H1 (cell line): Measurements from ENCODE around the gene DYNLT2B. TPM values are rescaled to one million over a fixed set of nuclear protein-coding genes. Genes with fewer than 3 reads are reported as not detected.
"Not testable (repeated sequence)": the region's sequence is repeated elsewhere in the genome, so short reads cannot be mapped to it uniquely, and the experiment has no call there.

ENCODE experiments used
- CTCF ChIA-PET: fragments of 300-600 bp; sonication (Branson Sonifier 250); formaldehyde crosslinking; loops from one replicate; lab custom pipeline; 2021; ENCODE audit not compliant: partially characterized antibody; lab: Charles Lee
- POLR2A ChIA-PET: fragments of 300-600 bp; sonication (Branson Sonifier 250); formaldehyde crosslinking; loops from one replicate; lab custom pipeline; 2021; ENCODE audit warnings: inconsistent platforms; ENCODE audit not compliant: partially characterized antibody; lab: Charles Lee
- DNase-seq, 2 experiments: peaks; one replicate each; pipeline versions ENCODE4 v3.0.0 to v3.0.0-alpha.2; 2010 to 2022; ENCODE audit warnings: low spot score in 2 of 2, low read depth in 1 of 2, mixed read lengths in 1 of 2
- FAIRE-seq: peaks from 2 replicates; lab custom pipeline; 2011; peaks lifted over from hg19 to GRCh38; lab: Jason Lieb, UNC
- H2AFZ ChIP-seq: 2 replicates; pipeline ENCODE4 v1.8.1; 2012; ENCODE audit warnings: low read length, inconsistent platforms
- H2AK5ac ChIP-seq: 2 replicates; pipeline ENCODE4 v1.6.1; 2013; ENCODE audit warnings: low read depth, low read length
- H2BK120ac ChIP-seq: replicated peaks from 2 replicates; pipeline ENCODE3; 2013; ENCODE audit warnings: low read depth, low read length, inconsistent platforms
- H2BK12ac ChIP-seq: 2 replicates; pipeline ENCODE4 v1.6.1; 2013; ENCODE audit warnings: low read depth, low read length
- H2BK15ac ChIP-seq: 2 replicates; pipeline ENCODE4 v1.6.1; 2013; ENCODE audit warnings: low read length
- H2BK20ac ChIP-seq: 2 replicates; pipeline ENCODE4 v1.6.1; 2013; ENCODE audit warnings: low read length
- H2BK5ac ChIP-seq: 2 replicates; pipeline ENCODE4 v1.6.1; 2013; ENCODE audit warnings: low read depth, low read length
- H3K14ac ChIP-seq: 2 replicates; pipeline ENCODE4 v1.6.1; 2013; ENCODE audit warnings: inconsistent platforms; ENCODE audit not compliant: insufficient read length
- H3K18ac ChIP-seq: 2 replicates; pipeline ENCODE4 v1.6.1; 2013; ENCODE audit warnings: low read length; ENCODE audit errors: extremely low read depth
- H3K23ac ChIP-seq: 2 replicates; pipeline ENCODE4 v1.6.1; 2013; ENCODE audit warnings: inconsistent platforms; ENCODE audit not compliant: insufficient read length
- H3K23me2 ChIP-seq: 2 replicates; pipeline ENCODE4 v1.6.1; 2013; ENCODE audit warnings: low read depth, low read length
- H3K27ac ChIP-seq: 2 replicates; pipeline ENCODE4 v1.6.1; 2011; ENCODE audit warnings: low read depth, low read length, inconsistent platforms
- H3K27me3 ChIP-seq, 4 experiments: replicated peaks in 1 of 4; 1 replicate in 1 of 4; 2 replicates in 3 of 4; pipeline versions ENCODE4 v1.6.1 to v1.8.1; 2011 to 2013; ENCODE audit warnings: low read length in 3 of 4, mild to moderate bottlenecking in 3 of 4, inconsistent platforms in 2 of 4, mixed read lengths in 2 of 4, moderate library complexity in 1 of 4; ENCODE audit not compliant: control insufficient read depth in 3 of 4, insufficient read depth in 3 of 4; ENCODE audit errors: extremely low read depth in 1 of 4
- H3K36me3 ChIP-seq, 4 experiments: 2 replicates each; pipeline versions ENCODE4 v1.6.1 to v1.8.1; 2011 to 2013; ENCODE audit warnings: mild to moderate bottlenecking in 4 of 4, low read length in 3 of 4, moderate library complexity in 2 of 4, control low read depth in 1 of 4, inconsistent platforms in 1 of 4; ENCODE audit not compliant: insufficient read depth in 4 of 4, control insufficient read depth in 2 of 4
- H3K4ac ChIP-seq: replicated peaks from 2 replicates; pipeline ENCODE3; 2013; ENCODE audit warnings: low read length, low read depth, mixed read lengths, inconsistent platforms; ENCODE audit not compliant: insufficient read length
- H3K4me1 ChIP-seq, 4 experiments: replicated peaks in 1 of 4; 1 replicate in 1 of 4; 2 replicates in 3 of 4; pipeline versions ENCODE4 v1.6.1 to v1.8.1; 2011 to 2013; ENCODE audit warnings: low read length in 3 of 4, inconsistent platforms in 2 of 4, mixed read lengths in 1 of 4; ENCODE audit not compliant: insufficient read depth in 4 of 4, control insufficient read depth in 3 of 4
- H3K4me2 ChIP-seq, 2 experiments: 2 replicates each; pipeline versions ENCODE4 v1.6.1 to v1.8.1; 2011 to 2013; ENCODE audit warnings: low read depth in 2 of 2, low read length in 2 of 2, control low read depth in 1 of 2, inconsistent platforms in 1 of 2, mild to moderate bottlenecking in 1 of 2; ENCODE audit not compliant: insufficient read depth in 1 of 2
- H3K4me3 ChIP-seq, 4 experiments: fragments of 200-600, 300-600 bp in 1 of 4; sonication (generic), shearing (Covaris generic), sonication (Bioruptor Twin) in 1 of 4; 2 replicates each; pipeline versions ENCODE4 v1.5.1 to v1.8.1; 2011 to 2016; ENCODE audit warnings: low read length in 4 of 4, low read depth in 3 of 4, control low read depth in 2 of 4, inconsistent platforms in 2 of 4, mild to moderate bottlenecking in 2 of 4, mixed read lengths in 1 of 4, moderate library complexity in 1 of 4; ENCODE audit not compliant: insufficient read depth in 2 of 4; ENCODE audit errors: extremely low read depth in 1 of 4
- H3K56ac ChIP-seq: replicated peaks from 2 replicates; pipeline ENCODE3; 2013; ENCODE audit warnings: low read depth, mild to moderate bottlenecking, mixed read lengths, low read length, inconsistent platforms; ENCODE audit not compliant: insufficient read length
- H3K79me1 ChIP-seq: 2 replicates; pipeline ENCODE4 v1.6.1; 2013; ENCODE audit warnings: low read depth, low read length, control low read depth
- H3K79me2 ChIP-seq, 2 experiments: 2 replicates each; pipeline versions ENCODE4 v1.6.1 to v1.8.1; 2012 to 2013; ENCODE audit warnings: low read length in 2 of 2, mild to moderate bottlenecking in 2 of 2, inconsistent platforms in 1 of 2; ENCODE audit not compliant: insufficient read depth in 2 of 2, control insufficient read depth in 1 of 2
- H3K9ac ChIP-seq, 4 experiments: replicated peaks in 1 of 4; 1 replicate in 1 of 4; 2 replicates in 3 of 4; pipeline versions ENCODE4 v1.6.1 to v1.8.1; 2011 to 2013; ENCODE audit warnings: low read depth in 3 of 4, low read length in 3 of 4, control low read depth in 2 of 4, mild to moderate bottlenecking in 2 of 4, moderate library complexity in 2 of 4, inconsistent platforms in 1 of 4; ENCODE audit errors: extremely low read depth in 1 of 4
- H3K9me3 ChIP-seq, 2 experiments: 2 replicates each; pipeline versions ENCODE4 v1.6.1 to v1.8.1; 2012 to 2013; ENCODE audit warnings: mild to moderate bottlenecking in 2 of 2, moderate library complexity in 2 of 2, control low read depth in 1 of 2, inconsistent platforms in 1 of 2, low read depth in 1 of 2, low read length in 1 of 2, mixed read lengths in 1 of 2; ENCODE audit not compliant: insufficient read depth in 2 of 2
- H4K20me1 ChIP-seq, 2 experiments: replicated peaks in 1 of 2; 2 replicates each; pipeline versions ENCODE3 to v1.8.1; 2011 to 2013; ENCODE audit warnings: inconsistent platforms in 2 of 2, low read length in 2 of 2, mild to moderate bottlenecking in 1 of 2; ENCODE audit not compliant: insufficient read depth in 2 of 2, control insufficient read depth in 1 of 2
- H4K5ac ChIP-seq: 2 replicates; pipeline ENCODE4 v1.6.1; 2013; ENCODE audit warnings: low read length, low read depth, mixed read lengths, inconsistent platforms; ENCODE audit not compliant: insufficient read length
- H4K8ac ChIP-seq: 2 replicates; pipeline ENCODE4 v1.8.0; 2013; ENCODE audit warnings: mild to moderate bottlenecking, moderate library complexity, low read length, inconsistent platforms; ENCODE audit not compliant: insufficient read depth; ENCODE audit errors: extremely low read depth
- H4K91ac ChIP-seq: replicated peaks from 2 replicates; pipeline ENCODE3; 2013; ENCODE audit warnings: low read length, mixed read lengths, inconsistent platforms; ENCODE audit not compliant: insufficient read length
- WGBS, 2 experiments: shearing (Covaris generic) in 1 of 2; methylation state at CpG; one replicate each; pipeline versions ENCODE4 v1.1.6 to v1.1.7; 2013 to 2015; ENCODE audit warnings: low lambda C conversion rate in 2 of 2, mixed read lengths in 2 of 2, inconsistent platforms in 1 of 2, low coverage in 1 of 2, missing lambda C conversion rate in 1 of 2; ENCODE audit not compliant: insufficient replicate concordance in 2 of 2, insufficient coverage in 1 of 2, insufficient read length in 1 of 2; ENCODE audit errors: extremely low coverage in 1 of 2, missing lambda C conversion rate in 1 of 2; 5-methylcytosine and 5-hydroxymethylcytosine counted together
- polyA plus RNA-seq, 7 experiments: library from polyadenylated mRNA; depleted of rRNA in 3 of 7; stranded (reverse) in 5 of 7; unstranded in 2 of 7; fragments of >200 nt in 5 of 7; fragments of 200-250 nt in 2 of 7; gene quantifications; 1 replicate in 5 of 7; 2 replicates in 1 of 7; 4 replicates in 1 of 7; pipeline versions ENCODE4 v1.2.1 to v1.2.3, GENCODE V29; 2011 to 2013; ENCODE audit warnings: missing spikeins in 2 of 7, mixed read lengths in 2 of 7
- total RNA-seq: library from RNA; stranded (reverse); fragmentation: NEBNext Ultra II Directional; extraction: Animal tissue kit (Norgen Biotek cat#: 25700); gene quantifications from 2 replicates; pipeline ENCODE4 v1.2.1, GENCODE V29; 2021

DYNLT2B gene
- total and polyA plus RNA-seq, 2 of the 8 experiments (the other 6 are each of a cell fraction or from before 2014, with no cell fraction given) = 10.9 to 22.2 TPM

GRCh38 chr3:196358540-196358939, 40.5 kb upstream of the DYNLT2B start:
- H2AFZ ChIP-seq, H2AK5ac ChIP-seq, H3K9ac ChIP-seq, DNase-seq, H3K56ac ChIP-seq, H2BK12ac ChIP-seq, H3K23me2 ChIP-seq, H3K4me2 ChIP-seq, H4K91ac ChIP-seq, H2BK15ac ChIP-seq, H2BK20ac ChIP-seq, H4K8ac ChIP-seq, H4K20me1 ChIP-seq, CTCF ChIA-PET, H3K4me1 ChIP-seq, H3K79me1 ChIP-seq, H3K4me3 ChIP-seq, H3K14ac ChIP-seq, H3K9me3 ChIP-seq, H4K5ac ChIP-seq, H3K79me2 ChIP-seq, H3K23ac ChIP-seq, H3K18ac ChIP-seq, H3K4ac ChIP-seq, H2BK5ac ChIP-seq, H3K27ac ChIP-seq, FAIRE-seq, H2BK120ac ChIP-seq, H3K27me3 ChIP-seq: not testable (repeated sequence)
- POLR2A ChIA-PET = interaction anchor here (0.6 kb wide), 1 partner anchor 282 kb away, joined by 3 read pairs; no protein-coding TSS in a partner anchor
- H3K36me3 ChIP-seq = peaks cover 18 to 74% (median 36%) of the 10 kb centered on the region in 4 experiments
- WGBS, 2 experiments = 96% methylated on average over 3 of the region's 4 CpGs; no CpG with 5 or more reads in 1 of the 2 experiments
